Cardiac muscle cell (in vitro differentiated cells and primary cell): ENCODE measurements around the gene PCDH20. TPM values are rescaled to one million over a fixed set of nuclear protein-coding genes. Genes with fewer than 3 reads are reported as not detected.

Experiments
- DNase-seq, 2 donors: peaks; one replicate each; pipeline versions ENCODE4 v3.0.0 to v3.0.0-alpha.2; 2010 to 2017; ENCODE audit warnings: low read depth in 1 of 2, low spot score in 1 of 2
- H3K27ac ChIP-seq: fragments of 200-600 bp; sonication (generic); 2 replicates; pipeline ENCODE4 v1.5.1; 2016
- H3K27me3 ChIP-seq: fragments of 200-600 bp; sonication (generic); 2 replicates; pipeline ENCODE4 v1.6.0; 2016; ENCODE audit warnings: control low read depth
- H3K36me3 ChIP-seq: fragments of 200-600 bp; sonication (generic); 2 replicates; pipeline ENCODE4 v1.5.1; 2016; ENCODE audit warnings: control low read depth
- H3K4me1 ChIP-seq: fragments of 200-600 bp; sonication (generic); 2 replicates; pipeline ENCODE4 v1.8.1; 2017; ENCODE audit warnings: low read depth, mild to moderate bottlenecking, mixed run types
- H3K4me3 ChIP-seq: fragments of 200-600 bp; sonication (generic); 2 replicates; pipeline ENCODE4 v1.5.1; 2016; ENCODE audit warnings: mild to moderate bottlenecking
- H3K9me3 ChIP-seq: fragments of 200-600 bp; sonication (generic); 2 replicates; pipeline ENCODE4 v1.5.1; 2017; ENCODE audit warnings: low read depth, mild to moderate bottlenecking, control low read depth
- CTCF ChIP-seq: IDR thresholded peaks from 2 replicates; pipeline ENCODE4 v1.5.1; 2012; ENCODE audit warnings: low read depth, mild to moderate bottlenecking, low read length
- polyA plus RNA-seq: library from polyadenylated mRNA; unstranded; fragments of >200 nt; fragmentation: Nextera tagmentation; extraction: Ambion mirVana; gene quantifications from 2 replicates; pipeline ENCODE4 v1.2.1, GENCODE V29; 2016
- total RNA-seq: library from RNA; depleted of rRNA; stranded (reverse); fragments of >200 nt; gene quantifications from 2 replicates; pipeline ENCODE4 v1.2.3, GENCODE V29; 2016

PCDH20 gene, protein sequence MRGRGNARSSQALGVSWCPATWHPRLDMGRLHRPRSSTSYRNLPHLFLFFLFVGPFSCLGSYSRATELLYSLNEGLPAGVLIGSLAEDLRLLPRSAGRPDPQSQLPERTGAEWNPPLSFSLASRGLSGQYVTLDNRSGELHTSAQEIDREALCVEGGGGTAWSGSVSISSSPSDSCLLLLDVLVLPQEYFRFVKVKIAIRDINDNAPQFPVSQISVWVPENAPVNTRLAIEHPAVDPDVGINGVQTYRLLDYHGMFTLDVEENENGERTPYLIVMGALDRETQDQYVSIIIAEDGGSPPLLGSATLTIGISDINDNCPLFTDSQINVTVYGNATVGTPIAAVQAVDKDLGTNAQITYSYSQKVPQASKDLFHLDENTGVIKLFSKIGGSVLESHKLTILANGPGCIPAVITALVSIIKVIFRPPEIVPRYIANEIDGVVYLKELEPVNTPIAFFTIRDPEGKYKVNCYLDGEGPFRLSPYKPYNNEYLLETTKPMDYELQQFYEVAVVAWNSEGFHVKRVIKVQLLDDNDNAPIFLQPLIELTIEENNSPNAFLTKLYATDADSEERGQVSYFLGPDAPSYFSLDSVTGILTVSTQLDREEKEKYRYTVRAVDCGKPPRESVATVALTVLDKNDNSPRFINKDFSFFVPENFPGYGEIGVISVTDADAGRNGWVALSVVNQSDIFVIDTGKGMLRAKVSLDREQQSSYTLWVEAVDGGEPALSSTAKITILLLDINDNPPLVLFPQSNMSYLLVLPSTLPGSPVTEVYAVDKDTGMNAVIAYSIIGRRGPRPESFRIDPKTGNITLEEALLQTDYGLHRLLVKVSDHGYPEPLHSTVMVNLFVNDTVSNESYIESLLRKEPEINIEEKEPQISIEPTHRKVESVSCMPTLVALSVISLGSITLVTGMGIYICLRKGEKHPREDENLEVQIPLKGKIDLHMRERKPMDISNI
- total RNA-seq = 7.3 and 12.6 TPM in 2 replicates
- polyA plus RNA-seq = 6.5 and 8.6 TPM in 2 replicates

GRCh38 chr13:61415749-61416148 is at the start of gene PCDH20:
PCDH20 (minus strand) TSS chr13:61415849; CDS start chr13:61415158, 691 bp downstream.
- peaks cover 37% of the 10 kb centered on the region for H3K27me3 ChIP-seq
- no peaks in the 10 kb centered on the region for H3K4me1 ChIP-seq
- peak in 1 of 2 donors; percentile 6 for DNase-seq
- no peaks in the 10 kb centered on the region for H3K36me3 ChIP-seq
- H3K4me3 ChIP-seq = peak within 1 kb of the TSS; percentile 52
- TF ChIP-seq CTCF = no peak
- H3K27ac ChIP-seq = no peak within 1 kb of the TSS
- no peaks in the 10 kb centered on the region for H3K9me3 ChIP-seq

DNA sequence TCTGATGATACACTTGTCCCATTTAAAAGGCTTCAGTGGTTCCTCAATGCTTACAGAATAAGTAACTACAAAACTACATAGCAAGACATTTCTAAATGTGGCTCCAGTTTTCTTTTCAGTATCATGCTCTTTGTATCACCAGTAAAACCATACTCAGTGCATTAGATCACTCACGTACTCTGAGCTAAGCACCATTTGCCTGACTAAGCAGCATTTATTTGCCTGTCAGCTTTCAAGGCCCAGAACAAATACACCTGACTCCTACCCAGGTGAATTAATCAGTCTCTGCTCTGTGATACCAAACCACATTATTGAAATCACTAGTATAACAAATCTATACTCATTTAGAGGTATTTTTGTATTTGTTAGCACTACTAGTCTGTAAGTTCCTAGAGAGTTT is 47.4 kb upstream of the PCDH20 start:
- Histone ChIP-seq H3K27ac (no peak overlapping the region), H3K4me3 (no peak overlapping the region), H3K4me1 (no peaks in the 10 kb centered on the region), H3K36me3 (no peaks in the 10 kb centered on the region), H3K27me3 (no peaks in the 10 kb centered on the region), H3K9me3 (no peaks in the 10 kb centered on the region)
- no peak for DNase-seq
- TF ChIP-seq CTCF = no peak

- TF ChIP-seq CTCF = no peak
- H3K4me3 ChIP-seq = no peak overlapping the region
- H3K9me3 ChIP-seq = no peaks in the 10 kb centered on the region
- H3K4me1 ChIP-seq = no peaks in the 10 kb centered on the region
- no peaks in the 10 kb centered on the region for H3K27me3 ChIP-seq
- DNase-seq = no peak
- H3K27ac ChIP-seq = no peak overlapping the region
- H3K36me3 ChIP-seq = no peaks in the 10 kb centered on the region
Observed at GRCh38 chr13:61453121-61453520, 37.5 kb upstream of the PCDH20 start.

- Histone ChIP-seq H3K27ac (no peak overlapping the region), H3K36me3 (no peaks in the 10 kb centered on the region), H3K4me3 (no peak overlapping the region), H3K27me3 (no peaks in the 10 kb centered on the region), H3K4me1 (no peaks in the 10 kb centered on the region), H3K9me3 (no peaks in the 10 kb centered on the region)
- no peak for DNase-seq
- TF ChIP-seq CTCF = no peak
Observed at GRCh38 chr13:61432029-61432428, 16.4 kb upstream of the PCDH20 start.

DNA sequence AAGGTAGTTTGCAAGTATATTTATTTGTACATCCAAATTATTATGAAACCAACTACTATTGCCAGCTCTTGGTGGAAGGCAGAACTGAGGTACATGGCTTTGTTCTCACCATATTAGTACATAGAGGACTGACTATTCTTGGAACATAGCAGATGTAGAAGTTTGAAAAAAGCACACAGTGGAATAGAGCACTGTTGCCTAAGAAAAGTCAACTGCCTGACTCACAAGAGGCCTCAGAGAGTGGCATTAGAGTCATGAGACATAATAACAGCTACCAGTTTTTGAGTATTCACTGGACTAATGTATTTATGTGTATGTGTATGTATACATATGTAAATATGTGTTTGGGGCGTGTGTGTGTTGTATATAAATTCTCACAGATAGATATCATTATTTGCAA is 8.3 kb upstream of the PCDH20 start:
- no peaks in the 10 kb centered on the region for H3K36me3 ChIP-seq
- DNase-seq = no peak
- H3K27me3 ChIP-seq = no peaks in the 10 kb centered on the region
- H3K4me1 ChIP-seq = peaks cover 9% of the 10 kb centered on the region
- TF ChIP-seq CTCF = no peak
- H3K4me3 ChIP-seq = no peak overlapping the region
- H3K9me3 ChIP-seq = no peaks in the 10 kb centered on the region
- H3K27ac ChIP-seq = peak overlapping the region; percentile 0
